Nephron progenitor cell (in vitro differentiated cells): ENCODE results near the gene POU6F2.

Experiments
- DNase-seq: peaks from one replicate; pipeline ENCODE4 v3.0.0; 2021
- H3K27ac Mint-ChIP-seq: 2 replicates; pipeline ENCODE4 v1.8.0; 2021; ENCODE audit warnings: mild to moderate bottlenecking, moderate library complexity, mixed read lengths
- H3K27me3 Mint-ChIP-seq: 2 replicates; pipeline ENCODE4 v1.8.0; 2021; ENCODE audit warnings: mild to moderate bottlenecking, low read depth, mixed read lengths; ENCODE audit not compliant: poor library complexity
- H3K36me3 Mint-ChIP-seq: 2 replicates; pipeline ENCODE4 v1.8.0; 2021; ENCODE audit warnings: low read depth, mixed read lengths
- H3K4me1 Mint-ChIP-seq: 2 replicates; pipeline ENCODE4 v1.8.0; 2021; ENCODE audit warnings: mixed read lengths
- H3K4me3 Mint-ChIP-seq: 2 replicates; pipeline ENCODE4 v1.8.0; 2021; ENCODE audit warnings: mild to moderate bottlenecking, moderate library complexity, mixed read lengths
- H3K9me3 Mint-ChIP-seq: 2 replicates; pipeline ENCODE4 v1.8.0; 2021; ENCODE audit warnings: mild to moderate bottlenecking, moderate library complexity, mixed read lengths
- CTCF ChIP-seq: fragments of 200-600 bp; sonication (generic); IDR thresholded peaks from 2 replicates; pipeline ENCODE4 v1.5.0; 2021; ENCODE audit warnings: antibody characterized with exemption

Gene POU6F2

DNA sequence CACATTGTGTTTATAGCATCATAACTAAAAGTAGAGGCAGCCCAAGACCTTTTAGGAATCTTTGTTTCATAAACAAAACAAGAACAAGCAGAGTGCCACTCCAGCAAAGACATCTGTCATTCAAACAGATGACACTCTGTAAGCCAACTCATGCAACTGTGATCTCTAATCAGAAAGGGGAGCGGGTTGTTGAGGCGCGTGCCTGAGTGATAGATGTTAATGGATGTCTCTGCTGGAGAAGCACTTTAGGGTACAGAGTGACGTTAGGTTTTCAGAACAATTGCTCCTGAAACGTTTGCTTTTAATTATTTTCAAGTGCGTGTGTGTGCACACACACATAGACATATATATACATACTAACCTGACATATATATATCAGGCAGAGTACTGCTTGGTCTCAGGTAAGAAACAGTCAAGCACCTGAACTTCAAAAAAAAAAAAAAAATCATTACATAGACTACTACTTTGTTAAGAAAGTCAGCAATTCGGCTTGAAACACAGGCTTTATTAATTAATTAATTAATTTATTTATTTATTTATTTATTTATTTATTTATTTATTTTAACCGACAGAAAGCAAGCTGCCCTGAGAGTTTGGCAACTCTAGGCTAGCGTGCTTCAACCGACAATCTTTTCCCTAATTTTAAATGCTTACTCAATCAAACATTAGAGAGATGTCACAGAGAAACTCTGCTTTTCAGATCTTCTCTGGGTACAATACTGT lies 109.1 kb downstream of the POU6F2 start:
- Mint-ChIP-seq H3K9me3 (no peaks in the 10 kb centered on the region), H3K27ac (no peak overlapping the region), H3K4me3 (no peak overlapping the region), H3K36me3 (no peaks in the 10 kb centered on the region), H3K4me1 (peaks cover 74% of the 10 kb centered on the region), H3K27me3 (peaks cover 4% of the 10 kb centered on the region)
- no peak for TF ChIP-seq CTCF
- no peak for DNase-seq

GRCh38 chr7:39088730-39089593 lies 111.3 kb downstream of the POU6F2 start:
- TF ChIP-seq CTCF = no peak
- Mint-ChIP-seq H3K36me3 (no peaks in the 10 kb centered on the region), H3K27ac (no peak overlapping the region), H3K4me1 (peaks cover 54% of the 10 kb centered on the region), H3K27me3 (no peaks in the 10 kb centered on the region), H3K4me3 (no peak overlapping the region), H3K9me3 (no peaks in the 10 kb centered on the region)
- DNase-seq = no peak

GRCh38 chr7:39091145-39091544 lies 113.4 kb downstream of the POU6F2 start:
- H3K4me1 Mint-ChIP-seq = peaks cover 32% of the 10 kb centered on the region
- DNase-seq = no peak
- TF ChIP-seq CTCF = no peak
- H3K4me3 Mint-ChIP-seq = no peak overlapping the region
- no peak overlapping the region for H3K27ac Mint-ChIP-seq
- H3K36me3 Mint-ChIP-seq = no peaks in the 10 kb centered on the region
- H3K27me3 Mint-ChIP-seq = no peaks in the 10 kb centered on the region
- H3K9me3 Mint-ChIP-seq = no peaks in the 10 kb centered on the region

DNA sequence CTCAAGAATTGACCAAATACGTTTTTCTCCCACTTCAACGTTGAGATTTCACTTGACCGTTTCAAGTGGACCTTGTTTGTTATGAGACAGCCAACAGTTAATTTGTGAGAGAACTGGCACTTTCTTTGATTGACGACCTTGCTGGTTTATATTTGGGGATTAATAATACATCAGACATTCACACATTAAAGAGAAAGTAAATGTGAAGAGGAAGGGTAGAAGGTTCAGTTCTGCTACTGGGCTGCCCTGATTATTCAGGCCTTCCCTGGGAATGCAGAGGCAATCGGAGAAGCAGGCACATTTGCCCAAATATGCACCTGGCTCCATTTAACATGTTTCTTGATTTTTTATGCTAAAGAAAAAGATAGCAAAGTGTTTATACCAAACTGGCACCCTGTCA lies 114.1 kb downstream of the POU6F2 start:
- Mint-ChIP-seq H3K4me3 (no peak overlapping the region), H3K27ac (no peak overlapping the region), H3K9me3 (no peaks in the 10 kb centered on the region), H3K36me3 (no peaks in the 10 kb centered on the region), H3K4me1 (peaks cover 28% of the 10 kb centered on the region), H3K27me3 (no peaks in the 10 kb centered on the region)
- no peak for TF ChIP-seq CTCF
- no peak for DNase-seq

- Mint-ChIP-seq H3K4me1 (peaks cover 6% of the 10 kb centered on the region), H3K27me3 (no peaks in the 10 kb centered on the region), H3K36me3 (no peaks in the 10 kb centered on the region), H3K4me3 (no peak overlapping the region), H3K9me3 (no peaks in the 10 kb centered on the region), H3K27ac (no peak overlapping the region)
- TF ChIP-seq CTCF = no peak
- no peak for DNase-seq
Measured at GRCh38 chr7:39094731-39095130, 117.0 kb downstream of the POU6F2 start.
